Liver (tissue), 9 donors: ENCODE data around the gene SUCLG2. TPM values are rescaled to one million over a fixed set of nuclear protein-coding genes. Genes with fewer than 3 reads are reported as not detected.

ENCODE experiments used
- DNase-seq: peaks from one replicate; pipeline ENCODE4 v3.0.0-alpha.2; 2017; ENCODE audit warnings: low spot score
- H3K27ac ChIP-seq, 2 donors: one replicate each; pipeline ENCODE4 v1.7.0; 2013; ENCODE audit warnings: inconsistent platforms in 2 of 2, low read length in 2 of 2, control low read depth in 1 of 2, low read depth in 1 of 2, mild to moderate bottlenecking in 1 of 2
- H3K27me3 ChIP-seq, 4 donors: one replicate each; pipeline versions ENCODE4 v1.6.1 to v1.7.0; 2013; ENCODE audit warnings: low read length in 3 of 4, inconsistent platforms in 1 of 4, mild to moderate bottlenecking in 1 of 4, moderate library complexity in 1 of 4; ENCODE audit not compliant: control insufficient read depth in 4 of 4, insufficient read depth in 4 of 4
- H3K36me3 ChIP-seq, 4 donors: one replicate each; pipeline versions ENCODE4 v1.6.1 to v1.7.0; 2013; ENCODE audit warnings: low read length in 3 of 4, mild to moderate bottlenecking in 3 of 4, low read depth in 1 of 4, moderate library complexity in 1 of 4; ENCODE audit not compliant: control insufficient read depth in 4 of 4, insufficient read depth in 3 of 4
- H3K4me1 ChIP-seq, 4 donors: one replicate each; pipeline versions ENCODE4 v1.6.1 to v1.7.0; 2013; ENCODE audit warnings: low read length in 3 of 4, mild to moderate bottlenecking in 3 of 4, moderate library complexity in 1 of 4; ENCODE audit not compliant: control insufficient read depth in 4 of 4, insufficient read depth in 4 of 4
- H3K4me3 ChIP-seq, 3 donors: one replicate each; pipeline versions ENCODE4 v1.6.1 to v1.7.0; 2013; ENCODE audit warnings: low read length in 3 of 3, control low read depth in 1 of 3, low read depth in 1 of 3, mild to moderate bottlenecking in 1 of 3
- H3K9ac ChIP-seq, 2 donors: one replicate each; pipeline ENCODE4 v1.7.0; 2013; ENCODE audit warnings: low read length in 2 of 2, mild to moderate bottlenecking in 2 of 2, moderate library complexity in 2 of 2, control low read depth in 1 of 2, low read depth in 1 of 2
- H3K9me3 ChIP-seq, 4 donors: one replicate each; pipeline versions ENCODE4 v1.6.1 to v1.7.0; 2013; ENCODE audit warnings: low read length in 3 of 4; ENCODE audit not compliant: control insufficient read depth in 4 of 4
- EGR1 ChIP-seq, 2 donors: IDR thresholded peaks; 2 replicates each; pipeline ENCODE4 v1.6.1; 2016 to 2018; ENCODE audit warnings: antibody characterized with exemption in 2 of 2, low read depth in 2 of 2
- FOXA1 ChIP-seq: IDR thresholded peaks from 2 replicates; pipeline ENCODE4 v1.6.1; 2016; ENCODE audit warnings: antibody characterized with exemption
- FOXA2 ChIP-seq: IDR thresholded peaks from 2 replicates; pipeline ENCODE4 v1.6.1; 2016; ENCODE audit warnings: antibody characterized with exemption
- GABPA ChIP-seq, 2 donors: IDR thresholded peaks in 1 of 2; conservative IDR thresholded peaks in 1 of 2; 2 replicates each; pipeline ENCODE4 v1.6.1; 2016; ENCODE audit warnings: antibody characterized with exemption in 2 of 2, mild to moderate bottlenecking in 1 of 2, moderate library complexity in 1 of 2
- HNF4A ChIP-seq, 2 donors: conservative IDR thresholded peaks; 2 replicates each; pipeline ENCODE4 v1.6.1; 2016; ENCODE audit warnings: antibody characterized with exemption in 2 of 2, mild to moderate bottlenecking in 2 of 2
- HNF4G ChIP-seq: IDR thresholded peaks from 2 replicates; pipeline ENCODE4 v1.6.1; 2016; ENCODE audit warnings: antibody characterized with exemption
- JUND ChIP-seq, 2 donors: IDR thresholded peaks; 2 replicates each; pipeline ENCODE4 v1.6.1; 2016; ENCODE audit warnings: antibody characterized with exemption in 2 of 2
- NR2F2 ChIP-seq: IDR thresholded peaks from 2 replicates; pipeline ENCODE4 v1.6.1; 2016; ENCODE audit warnings: antibody characterized with exemption
- RAD21 ChIP-seq, 2 donors: IDR thresholded peaks; 2 replicates each; pipeline ENCODE4 v1.6.1; 2016; ENCODE audit warnings: antibody characterized with exemption in 2 of 2, mild to moderate bottlenecking in 2 of 2
- RXRA ChIP-seq, 2 donors: IDR thresholded peaks; 2 replicates each; pipeline ENCODE4 v1.6.1; 2017 to 2018; ENCODE audit warnings: antibody characterized with exemption in 2 of 2, mild to moderate bottlenecking in 1 of 2
- TAF1 ChIP-seq: conservative IDR thresholded peaks from 2 replicates; pipeline ENCODE4 v1.6.1; 2016; ENCODE audit warnings: antibody characterized with exemption, mild to moderate bottlenecking
- YY1 ChIP-seq: IDR thresholded peaks from 2 replicates; pipeline ENCODE4 v1.6.1; 2016; ENCODE audit warnings: antibody characterized with exemption, mild to moderate bottlenecking
- WGBS: extraction: QIAGEN DNeasy Blood & Tissue Kit; methylation state at CpG from one replicate; pipeline ENCODE4 v1.1.7; 2013; 5-methylcytosine and 5-hydroxymethylcytosine counted together
- polyA plus RNA-seq, 2 donors: library from polyadenylated mRNA; stranded (reverse) in 1 of 2; unstranded in 1 of 2; fragments of 200-250 nt in 1 of 2; fragments of >200 nt in 1 of 2; fragmentation: Nextera tagmentation in 1 of 2; extraction: Ambion mirVana in 1 of 2; gene quantifications; one replicate each; pipeline versions ENCODE4 v1.2.1 to v1.2.3, GENCODE V29; 2013 to 2015
- total RNA-seq, 2 donors: library from RNA; depleted of rRNA; stranded (reverse); fragments of >200 nt; gene quantifications; one replicate each; pipeline ENCODE4 v1.2.3, GENCODE V29; 2014
- TF ChIP-seq, protein P1 (sequence below): fragments of 150-350 bp; IDR thresholded peaks from 2 replicates; pipeline ENCODE4 v1.5.1; 2017; ENCODE audit warnings: improper control_type of control experiment, low read depth, low read length; ENCODE audit not compliant: missing input control
- TF ChIP-seq, protein P2 (sequence below): IDR thresholded peaks from 2 replicates; pipeline ENCODE4 v1.6.1; 2016; ENCODE audit warnings: antibody characterized with exemption
- TF ChIP-seq, protein P3 (sequence below): IDR thresholded peaks from 2 replicates; pipeline ENCODE4 v1.6.1; 2016; ENCODE audit warnings: antibody characterized with exemption
- donor health status: healthy.
- donor health status: healthy.
- donor health status: healthy.
- donor health status: healthy.
- donor health status: healthy.

Gene SUCLG2
- total and polyA plus RNA-seq, 4 donors, result 45.3 to 114 (median 92.8) TPM

DNA sequence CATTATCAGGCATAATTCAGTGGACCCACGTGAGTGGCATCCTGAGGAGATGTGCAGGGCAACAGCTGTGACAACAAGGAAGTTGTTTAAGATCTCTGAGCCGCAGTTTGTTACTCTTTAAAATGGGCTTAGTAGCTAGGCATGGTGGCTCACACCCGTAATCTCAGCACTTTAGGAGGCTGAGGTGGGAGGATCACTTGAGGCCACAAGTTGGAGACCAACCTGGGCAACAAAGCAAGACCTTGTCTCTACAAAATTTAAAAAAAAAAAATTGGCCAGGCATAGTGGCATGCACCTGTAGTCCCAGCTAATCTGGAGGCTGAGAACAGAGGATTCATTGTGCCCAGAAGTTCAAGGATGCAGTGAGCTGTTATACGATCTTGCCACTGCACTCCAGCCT is 12.2 kb downstream of the SUCLG2 start:
- H3K9me3 ChIP-seq, result no peaks in the 10 kb centered on the region
- peaks cover 1 to 17% (median 10%) of the 10 kb centered on the region in 4 donors for H3K4me1 ChIP-seq
- no peak overlapping the region for H3K27ac ChIP-seq
- no peak overlapping the region for H3K4me3 ChIP-seq
- 94% methylated on average over 4 of the region's 4 CpGs for WGBS
- H3K36me3 ChIP-seq, result peaks cover 0 to 2% (median under 1%) of the 10 kb centered on the region in 4 donors
- no peak for TF ChIP-seq JUND (IDR thresholded peaks at IDR 0.05)
- TF ChIP-seq, protein P1, sequence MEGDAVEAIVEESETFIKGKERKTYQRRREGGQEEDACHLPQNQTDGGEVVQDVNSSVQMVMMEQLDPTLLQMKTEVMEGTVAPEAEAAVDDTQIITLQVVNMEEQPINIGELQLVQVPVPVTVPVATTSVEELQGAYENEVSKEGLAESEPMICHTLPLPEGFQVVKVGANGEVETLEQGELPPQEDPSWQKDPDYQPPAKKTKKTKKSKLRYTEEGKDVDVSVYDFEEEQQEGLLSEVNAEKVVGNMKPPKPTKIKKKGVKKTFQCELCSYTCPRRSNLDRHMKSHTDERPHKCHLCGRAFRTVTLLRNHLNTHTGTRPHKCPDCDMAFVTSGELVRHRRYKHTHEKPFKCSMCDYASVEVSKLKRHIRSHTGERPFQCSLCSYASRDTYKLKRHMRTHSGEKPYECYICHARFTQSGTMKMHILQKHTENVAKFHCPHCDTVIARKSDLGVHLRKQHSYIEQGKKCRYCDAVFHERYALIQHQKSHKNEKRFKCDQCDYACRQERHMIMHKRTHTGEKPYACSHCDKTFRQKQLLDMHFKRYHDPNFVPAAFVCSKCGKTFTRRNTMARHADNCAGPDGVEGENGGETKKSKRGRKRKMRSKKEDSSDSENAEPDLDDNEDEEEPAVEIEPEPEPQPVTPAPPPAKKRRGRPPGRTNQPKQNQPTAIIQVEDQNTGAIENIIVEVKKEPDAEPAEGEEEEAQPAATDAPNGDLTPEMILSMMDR, result no peak
- TF ChIP-seq TAF1, result no peak
- TF ChIP-seq, protein P2, sequence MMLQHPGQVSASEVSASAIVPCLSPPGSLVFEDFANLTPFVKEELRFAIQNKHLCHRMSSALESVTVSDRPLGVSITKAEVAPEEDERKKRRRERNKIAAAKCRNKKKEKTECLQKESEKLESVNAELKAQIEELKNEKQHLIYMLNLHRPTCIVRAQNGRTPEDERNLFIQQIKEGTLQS, result no peak
- H3K9ac ChIP-seq, result no peak overlapping the region
- no peak for DNase-seq
- no peaks in the 10 kb centered on the region for H3K27me3 ChIP-seq

DNA sequence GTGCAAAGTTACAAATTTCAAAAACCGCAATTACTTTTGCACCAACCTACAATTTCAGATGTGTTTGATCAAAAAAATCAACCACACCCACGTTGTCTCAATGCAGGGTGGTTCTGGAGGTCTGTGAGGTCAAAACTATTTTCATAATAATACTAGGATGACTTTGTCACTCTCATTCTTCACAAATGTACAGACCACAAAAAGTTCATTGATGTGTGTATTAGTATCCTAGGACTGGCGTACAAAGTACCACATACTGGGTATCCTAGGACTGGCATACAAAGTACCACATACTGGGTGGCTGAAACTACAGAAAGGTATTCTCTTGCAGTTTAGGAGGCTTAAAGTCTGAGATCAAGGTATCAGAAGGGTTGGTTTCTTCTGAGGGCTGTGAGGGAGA is 13.0 kb downstream of the SUCLG2 start:
- Histone ChIP-seq H3K4me1 (peaks cover 0 to 16% (median 5%) of the 10 kb centered on the region in 4 donors), H3K27me3 (no peaks in the 10 kb centered on the region), H3K27ac (no peak overlapping the region), H3K4me3 (no peak overlapping the region), H3K9me3 (no peaks in the 10 kb centered on the region), H3K36me3 (peaks cover 0 to 5% (median under 1%) of the 10 kb centered on the region in 4 donors), H3K9ac (no peak overlapping the region)
- no peak for DNase-seq
- WGBS, result 91% methylated on average over 3 of the region's 3 CpGs
- TF ChIP-seq HNF4G, result no peak
- TF ChIP-seq RXRA (IDR thresholded peaks at IDR 0.05), result no peak
- TF ChIP-seq NR2F2, result no peak
- TF ChIP-seq RAD21 (IDR thresholded peaks at IDR 0.05), result no peak
- TF ChIP-seq GABPA (IDR thresholded peaks at IDR 0.05 in 1 of 2, conservative IDR thresholded peaks at IDR 0.05 in 1 of 2), result no peak
- TF ChIP-seq FOXA1, result no peak
- no peak for TF ChIP-seq YY1
- TF ChIP-seq TAF1, result no peak
- TF ChIP-seq, protein P1, result no peak
- no peak for TF ChIP-seq JUND (IDR thresholded peaks at IDR 0.05)
- no peak for TF ChIP-seq FOXA2
- TF ChIP-seq EGR1 (IDR thresholded peaks at IDR 0.05; ENCODE audit: low read depth in 2 of 2), result no peak
- TF ChIP-seq, protein P2, result no peak
- TF ChIP-seq, protein P3, sequence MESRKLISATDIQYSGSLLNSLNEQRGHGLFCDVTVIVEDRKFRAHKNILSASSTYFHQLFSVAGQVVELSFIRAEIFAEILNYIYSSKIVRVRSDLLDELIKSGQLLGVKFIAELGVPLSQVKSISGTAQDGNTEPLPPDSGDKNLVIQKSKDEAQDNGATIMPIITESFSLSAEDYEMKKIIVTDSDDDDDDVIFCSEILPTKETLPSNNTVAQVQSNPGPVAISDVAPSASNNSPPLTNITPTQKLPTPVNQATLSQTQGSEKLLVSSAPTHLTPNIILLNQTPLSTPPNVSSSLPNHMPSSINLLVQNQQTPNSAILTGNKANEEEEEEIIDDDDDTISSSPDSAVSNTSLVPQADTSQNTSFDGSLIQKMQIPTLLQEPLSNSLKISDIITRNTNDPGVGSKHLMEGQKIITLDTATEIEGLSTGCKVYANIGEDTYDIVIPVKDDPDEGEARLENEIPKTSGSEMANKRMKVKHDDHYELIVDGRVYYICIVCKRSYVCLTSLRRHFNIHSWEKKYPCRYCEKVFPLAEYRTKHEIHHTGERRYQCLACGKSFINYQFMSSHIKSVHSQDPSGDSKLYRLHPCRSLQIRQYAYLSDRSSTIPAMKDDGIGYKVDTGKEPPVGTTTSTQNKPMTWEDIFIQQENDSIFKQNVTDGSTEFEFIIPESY, result no peak
- TF ChIP-seq HNF4A (conservative IDR thresholded peaks at IDR 0.05), result no peak
